K562 (cell line): ENCODE results near the gene MC1R.

Experiments used
- CTCF ChIP-seq, 3 experiments: IDR thresholded peaks in 2 of 3; conservative IDR thresholded peaks in 1 of 3; 2 replicates each; pipeline ENCODE4 v1.5.1; 2011 to 2012; ENCODE audit warnings: low read length in 3 of 3, mild to moderate bottlenecking in 3 of 3, control low read depth in 2 of 3, improper control_type of control experiment in 1 of 3, inconsistent platforms in 1 of 3, low read depth in 1 of 3, mixed read lengths in 1 of 3, moderate library complexity in 1 of 3; ENCODE audit not compliant: insufficient read depth in 2 of 3
- ETV5 ChIP-seq: sonication (generic); formaldehyde crosslinking; IDR thresholded peaks from 2 replicates; pipeline ENCODE4 v1.4.0; 2020; ENCODE audit warnings: low read depth, mild to moderate bottlenecking, missing genetic modification reagents
- HDAC2 ChIP-seq: fragments of 450-650 bp; IDR thresholded peaks from 2 replicates; pipeline ENCODE4 v1.6.1; 2016; ENCODE audit warnings: mild to moderate bottlenecking
- MEF2A ChIP-seq: IDR thresholded peaks from 2 replicates; pipeline ENCODE4 v1.6.1; 2011; ENCODE audit warnings: low read depth, mild to moderate bottlenecking, low read length, moderate library complexity; ENCODE audit not compliant: control insufficient read depth
- NR3C1 ChIP-seq: sonication (generic); formaldehyde crosslinking; IDR thresholded peaks from 2 replicates; pipeline ENCODE4 v1.8.1; 2022; ENCODE audit warnings: missing genetic modification reagents
- PTBP1 ChIP-seq: fragments of 200-400 bp; formaldehyde crosslinking; IDR thresholded peaks from 2 replicates; pipeline ENCODE4 v1.6.1; 2017; ENCODE audit warnings: low read depth, low read length
- RHOXF2B ChIP-seq: fragments of 250-450 bp; sonication (Bioruptor Pico); conservative IDR thresholded peaks from 2 replicates; pipeline ENCODE4 v1.5.1; 2021
- SMAD1 ChIP-seq: fragments of 150-350 bp; IDR thresholded peaks from 2 replicates; pipeline ENCODE4 v1.6.1; 2014; ENCODE audit warnings: low read length, low read depth; ENCODE audit not compliant: partially characterized antibody
- ZNF23 ChIP-seq: fragments of 250-450 bp; sonication (Bioruptor Pico); IDR thresholded peaks from 2 replicates; pipeline ENCODE4 v1.4.0; 2020; ENCODE audit warnings: mild to moderate bottlenecking

- TF ChIP-seq SMAD1: no peak
- no peak for TF ChIP-seq ETV5 (CRISPR knock-in tag)
- no peak for TF ChIP-seq ZNF23
- no peak for TF ChIP-seq PTBP1
- no peak for TF ChIP-seq NR3C1 (CRISPR knock-in tag)
- no peak for TF ChIP-seq HDAC2
- no peak for TF ChIP-seq CTCF (IDR thresholded peaks at IDR 0.05 in 2 of 3, conservative IDR thresholded peaks at IDR 0.05 in 1 of 3; ENCODE audit: insufficient read depth in 2 of 3, low read depth in 1 of 3, low read length in 3 of 3)
- no peak for TF ChIP-seq MEF2A
- no peak for TF ChIP-seq RHOXF2B (CRISPR knock-in tag)
Measured at GRCh38 chr16:89907055-89907814, 11.4 kb upstream of the MC1R start.
